ENCODE data around the gene SPAG6. TPM values are rescaled to one million over a fixed set of nuclear protein-coding genes. Genes with fewer than 3 reads are reported as not detected.

Gene SPAG6
- total RNA-seq, 4 donors from 2014 or later, result not detected

DNA sequence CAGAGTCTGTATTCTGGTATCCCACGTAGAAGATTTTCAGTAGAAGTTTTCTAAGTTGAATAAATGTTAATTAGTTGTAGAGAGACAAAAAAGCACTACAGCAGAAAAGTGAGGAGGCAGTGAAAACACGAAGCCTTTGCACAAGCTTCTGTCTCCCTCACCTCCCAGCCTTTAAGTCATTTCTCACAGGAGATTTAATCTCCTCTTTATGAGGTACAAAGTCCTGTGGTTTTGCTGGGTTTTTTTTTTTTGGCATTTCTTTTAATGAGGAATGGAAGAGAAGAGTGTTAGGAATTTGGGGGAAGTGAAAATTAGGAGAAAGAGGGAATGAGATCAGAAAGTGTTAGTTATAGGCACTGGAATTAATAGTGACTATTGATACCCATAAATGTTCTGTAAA, 21.5 kb downstream of the SPAG6 start:
- TF ChIP-seq POLR2A (IDR thresholded peaks at IDR 0.05), result no peak
- TF ChIP-seq, protein P1, sequence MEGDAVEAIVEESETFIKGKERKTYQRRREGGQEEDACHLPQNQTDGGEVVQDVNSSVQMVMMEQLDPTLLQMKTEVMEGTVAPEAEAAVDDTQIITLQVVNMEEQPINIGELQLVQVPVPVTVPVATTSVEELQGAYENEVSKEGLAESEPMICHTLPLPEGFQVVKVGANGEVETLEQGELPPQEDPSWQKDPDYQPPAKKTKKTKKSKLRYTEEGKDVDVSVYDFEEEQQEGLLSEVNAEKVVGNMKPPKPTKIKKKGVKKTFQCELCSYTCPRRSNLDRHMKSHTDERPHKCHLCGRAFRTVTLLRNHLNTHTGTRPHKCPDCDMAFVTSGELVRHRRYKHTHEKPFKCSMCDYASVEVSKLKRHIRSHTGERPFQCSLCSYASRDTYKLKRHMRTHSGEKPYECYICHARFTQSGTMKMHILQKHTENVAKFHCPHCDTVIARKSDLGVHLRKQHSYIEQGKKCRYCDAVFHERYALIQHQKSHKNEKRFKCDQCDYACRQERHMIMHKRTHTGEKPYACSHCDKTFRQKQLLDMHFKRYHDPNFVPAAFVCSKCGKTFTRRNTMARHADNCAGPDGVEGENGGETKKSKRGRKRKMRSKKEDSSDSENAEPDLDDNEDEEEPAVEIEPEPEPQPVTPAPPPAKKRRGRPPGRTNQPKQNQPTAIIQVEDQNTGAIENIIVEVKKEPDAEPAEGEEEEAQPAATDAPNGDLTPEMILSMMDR (IDR thresholded peaks at IDR 0.05), result no peak
- TF ChIP-seq EP300 (IDR thresholded peaks at IDR 0.05), result no peak
- Histone ChIP-seq H3K4me3 (no peak overlapping the region), H3K27ac (no peak overlapping the region), H3K36me3 (no peaks in the 10 kb centered on the region), H3K4me1 (no peaks in the 10 kb centered on the region), H3K9me3 (no peaks in the 10 kb centered on the region), H3K27me3 (peaks cover 0 to 2% of the 10 kb centered on the region in 2 donors)
- WGBS, 2 donors, result 47 to 63% methylated on average over 2 of the region's 2 CpGs
- DNase-seq (ENCODE audit: low spot score in 2 of 2), result no peak

GRCh38 chr10:22367471-22367870, 22.2 kb downstream of the SPAG6 start:
- no peaks in the 10 kb centered on the region for H3K4me1 ChIP-seq
- 92 to 95% methylated on average over 1 of the region's 1 CpG for WGBS, 2 donors
- H3K9me3 ChIP-seq, result no peaks in the 10 kb centered on the region

GRCh38 chr10:22368402-22368801, 23.1 kb downstream of the SPAG6 start:
- 72 to 73% methylated on average over 4 of the region's 4 CpGs for WGBS, 2 donors
- no peak for TF ChIP-seq POLR2A (IDR thresholded peaks at IDR 0.05)
- TF ChIP-seq, protein P1 (IDR thresholded peaks at IDR 0.05), result no peak
- H3K36me3 ChIP-seq, result no peaks in the 10 kb centered on the region
- H3K27me3 ChIP-seq, result peaks cover 0 to 2% of the 10 kb centered on the region in 2 donors
- DNase-seq (ENCODE audit: low spot score in 2 of 2), result no peak
- no peaks in the 10 kb centered on the region for H3K9me3 ChIP-seq
- no peak overlapping the region for H3K4me3 ChIP-seq
- H3K27ac ChIP-seq, result no peak overlapping the region
- peaks cover 0 to 3% (median 0%) of the 10 kb centered on the region in 4 donors for H3K4me1 ChIP-seq

More at GRCh38 chr10:22367471-22367870, 22.2 kb downstream of the SPAG6 start:
- Histone ChIP-seq H3K27ac (no peak overlapping the region), H3K36me3 (no peaks in the 10 kb centered on the region), H3K27me3 (peaks cover 0 to 2% of the 10 kb centered on the region in 2 donors), H3K4me3 (no peak overlapping the region)
- no peak for TF ChIP-seq POLR2A (IDR thresholded peaks at IDR 0.05)
- TF ChIP-seq, protein P1 (IDR thresholded peaks at IDR 0.05), result no peak
- TF ChIP-seq EP300 (IDR thresholded peaks at IDR 0.05), result no peak
- no peak for DNase-seq (ENCODE audit: low spot score in 2 of 2)

DNA sequence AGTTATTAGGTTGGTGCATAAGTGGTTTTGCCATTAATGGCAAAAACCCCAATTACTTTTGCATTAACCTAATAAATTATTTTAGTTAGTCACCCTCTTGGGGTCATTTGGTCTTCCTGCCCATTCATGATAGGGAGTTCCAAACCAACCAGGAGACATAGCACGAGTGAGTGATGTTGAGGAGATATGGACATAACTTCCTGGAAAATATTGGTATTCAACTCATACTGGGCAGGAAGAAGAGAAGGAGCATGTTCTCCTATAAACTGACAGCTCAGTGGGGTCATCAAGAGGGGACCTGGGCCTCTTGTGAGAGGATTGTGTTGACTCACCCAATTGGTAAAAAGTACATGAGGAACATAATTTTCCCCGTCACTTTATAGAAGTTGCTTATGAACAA, 23.7 kb downstream of the SPAG6 start:
- 47 to 49% methylated on average over 2 of the region's 2 CpGs for WGBS, 2 donors
- DNase-seq (ENCODE audit: low spot score in 2 of 2), result no peak
- Histone ChIP-seq H3K9me3 (no peaks in the 10 kb centered on the region), H3K27me3 (peaks cover 0 to 2% of the 10 kb centered on the region in 2 donors), H3K36me3 (no peaks in the 10 kb centered on the region), H3K27ac (no peak overlapping the region), H3K4me1 (peaks cover 0 to 3% (median 0%) of the 10 kb centered on the region in 4 donors), H3K4me3 (no peak overlapping the region)
- TF ChIP-seq POLR2A (IDR thresholded peaks at IDR 0.05) (no peak), EP300 (IDR thresholded peaks at IDR 0.05) (no peak)
- TF ChIP-seq, protein P1 (IDR thresholded peaks at IDR 0.05), result no peak

- 86 to 87% methylated on average over 5 of the region's 5 CpGs for WGBS, 2 donors
- TF ChIP-seq EP300 (IDR thresholded peaks at IDR 0.05) (no peak), POLR2A (IDR thresholded peaks at IDR 0.05) (no peak)
- TF ChIP-seq, protein P1 (IDR thresholded peaks at IDR 0.05), result no peak
- H3K9me3 ChIP-seq, result no peaks in the 10 kb centered on the region
- H3K27ac ChIP-seq, result no peak overlapping the region
- no peak overlapping the region for H3K4me3 ChIP-seq
- peaks cover 0 to 2% of the 10 kb centered on the region in 2 donors for H3K27me3 ChIP-seq
- no peaks in the 10 kb centered on the region for H3K36me3 ChIP-seq
- DNase-seq (ENCODE audit: low spot score in 2 of 2), result no peak
- H3K4me1 ChIP-seq, result peaks cover 0 to 3% (median 0%) of the 10 kb centered on the region in 4 donors
Measured at GRCh38 chr10:22369434-22370072, 24.3 kb downstream of the SPAG6 start.

Data from tibial nerve (tissue), 4 donors.